GM23248 (cell line): ENCODE measurements around the gene TRIM9.

ENCODE experiments used
- EZH2 ChIP-seq: fragments of 200-600 bp; sonication (generic); IDR thresholded peaks from 2 replicates; pipeline ENCODE4 v1.6.1; 2018; ENCODE audit warnings: antibody characterized with exemption, mild to moderate bottlenecking; ENCODE audit not compliant: insufficient read depth, poor library complexity, severe bottlenecking
- EZH2phosphoT487 ChIP-seq: fragments of 200-600 bp; sonication (generic); IDR thresholded peaks from 2 replicates; pipeline ENCODE4 v1.6.1; 2018; ENCODE audit warnings: antibody characterized with exemption, moderate library complexity, mild to moderate bottlenecking, low read depth; ENCODE audit not compliant: insufficient read depth

DNA sequence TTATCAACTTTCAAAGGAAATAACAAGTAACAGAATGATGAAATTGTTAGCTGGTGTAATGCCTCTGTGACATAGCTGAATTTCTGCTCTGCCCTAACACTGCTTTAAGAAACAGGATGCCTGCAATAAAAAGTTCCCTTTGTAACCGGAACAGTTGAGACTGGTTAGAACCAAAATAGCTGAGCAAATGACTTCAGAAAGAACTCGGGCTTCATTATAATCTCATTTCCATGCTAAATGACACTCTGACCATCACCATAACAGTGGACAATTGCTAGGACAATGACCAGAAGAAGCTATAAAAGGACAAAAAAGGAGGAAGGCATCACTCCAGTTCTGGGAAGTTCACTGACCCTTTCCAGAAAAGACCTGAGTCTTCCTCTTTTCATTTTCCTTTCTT, 127.1 kb downstream of the TRIM9 start:
- no peak for TF ChIP-seq EZH2phosphoT487
- TF ChIP-seq EZH2, result no peak
